Astrocyte (in vitro differentiated cells and primary cell): ENCODE results near the gene SLFN12L.

Source experiments
- CTCF ChIP-seq: IDR thresholded peaks from 2 replicates; pipeline ENCODE4 v1.5.1; 2011; ENCODE audit warnings: low read depth, mild to moderate bottlenecking, inconsistent platforms, low read length, moderate library complexity; ENCODE audit not compliant: insufficient read depth
- EZH2 ChIP-seq: IDR thresholded peaks from 2 replicates; pipeline ENCODE4 v1.6.1; 2012; ENCODE audit warnings: mild to moderate bottlenecking, low read length, inconsistent platforms; ENCODE audit not compliant: insufficient read depth

GRCh38 chr17:35432176-35433074 lies 105.1 kb downstream of the SLFN12L start, which contains the start of gene SLFN12:
- TF ChIP-seq CTCF (no peak), EZH2 (no peak)
